Measurements from ENCODE around the gene POU2F3.
"Not testable (repeated sequence)": the region's sequence is repeated elsewhere in the genome, so short reads cannot be mapped to it uniquely, and the experiment has no call there.

- TF ChIP-seq EZH2 (optimal IDR thresholded peaks at IDR 0.05; ENCODE audit: low read depth, low read length); CTCF (IDR thresholded peaks at IDR 0.05; ENCODE audit: low read length); EZH2phosphoT487 (IDR thresholded peaks at IDR 0.05; ENCODE audit: low read length): not testable (repeated sequence)
Observed at GRCh38 chr11:120253377-120253776, 13.4 kb downstream of the POU2F3 start.
